ENCODE results near the gene SNX10.

The SNX10 gene

DNA sequence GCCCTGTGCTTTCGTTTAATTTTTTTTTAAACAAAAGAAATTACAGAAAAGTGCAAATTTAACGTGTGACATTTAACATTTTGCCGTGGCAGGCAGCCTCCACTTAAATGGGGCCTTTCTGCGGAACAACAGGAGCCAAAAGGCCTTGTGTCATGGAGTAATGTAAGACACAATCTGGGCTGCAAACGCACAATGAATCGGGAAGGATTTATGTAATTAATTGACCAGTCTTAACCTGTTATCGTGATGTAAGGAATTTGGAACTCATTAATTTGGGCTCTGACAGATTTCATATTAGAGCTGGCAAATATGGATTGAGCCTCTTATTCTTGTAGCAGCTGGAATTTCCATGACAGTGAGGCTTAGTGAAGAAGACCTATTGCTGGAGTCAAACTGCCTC is 86.4 kb downstream of the SNX10 start:
- Histone ChIP-seq H3K4me3 (ENCODE audit: low read length) (no peak overlapping the region), H3K4me1 (ENCODE audit: control insufficient read depth, low read length) (peaks cover 22% of the 10 kb centered on the region), H3K4me2 (ENCODE audit: low read length) (no peak overlapping the region), H4K20me1 (ENCODE audit: control insufficient read depth, insufficient read depth, low read depth, low read length) (no peaks in the 10 kb centered on the region), H3K79me2 (ENCODE audit: control insufficient read depth, low read length) (no peaks in the 10 kb centered on the region), H3K9me2 (replicated peaks; ENCODE audit: control insufficient read depth, low read length) (no peaks in the 10 kb centered on the region), H3K27ac (ENCODE audit: low read depth, low read length) (no peak overlapping the region), H3K36me3 (ENCODE audit: control insufficient read depth, low read length) (no peaks in the 10 kb centered on the region), H3K9me3 (ENCODE audit: control insufficient read depth, insufficient read depth, low read length) (no peaks in the 10 kb centered on the region), H3K27me3 (ENCODE audit: control insufficient read depth, low read length) (0 out of 2 replicates have a peak, but pooled peaks cover 6% of the 10 kb centered on the region), H3F3A (ENCODE audit: control insufficient read depth, insufficient read depth) (peaks cover 26% of the 10 kb centered on the region)
- no peak for TF ChIP-seq EZH2phosphoT487 (IDR thresholded peaks at IDR 0.05; ENCODE audit: borderline replicate concordance, low read length)
- TF ChIP-seq, protein P1, sequence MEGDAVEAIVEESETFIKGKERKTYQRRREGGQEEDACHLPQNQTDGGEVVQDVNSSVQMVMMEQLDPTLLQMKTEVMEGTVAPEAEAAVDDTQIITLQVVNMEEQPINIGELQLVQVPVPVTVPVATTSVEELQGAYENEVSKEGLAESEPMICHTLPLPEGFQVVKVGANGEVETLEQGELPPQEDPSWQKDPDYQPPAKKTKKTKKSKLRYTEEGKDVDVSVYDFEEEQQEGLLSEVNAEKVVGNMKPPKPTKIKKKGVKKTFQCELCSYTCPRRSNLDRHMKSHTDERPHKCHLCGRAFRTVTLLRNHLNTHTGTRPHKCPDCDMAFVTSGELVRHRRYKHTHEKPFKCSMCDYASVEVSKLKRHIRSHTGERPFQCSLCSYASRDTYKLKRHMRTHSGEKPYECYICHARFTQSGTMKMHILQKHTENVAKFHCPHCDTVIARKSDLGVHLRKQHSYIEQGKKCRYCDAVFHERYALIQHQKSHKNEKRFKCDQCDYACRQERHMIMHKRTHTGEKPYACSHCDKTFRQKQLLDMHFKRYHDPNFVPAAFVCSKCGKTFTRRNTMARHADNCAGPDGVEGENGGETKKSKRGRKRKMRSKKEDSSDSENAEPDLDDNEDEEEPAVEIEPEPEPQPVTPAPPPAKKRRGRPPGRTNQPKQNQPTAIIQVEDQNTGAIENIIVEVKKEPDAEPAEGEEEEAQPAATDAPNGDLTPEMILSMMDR (IDR thresholded peaks at IDR 0.05; ENCODE audit: low read depth, low read length, poor library complexity, severe bottlenecking): no peak

DNA sequence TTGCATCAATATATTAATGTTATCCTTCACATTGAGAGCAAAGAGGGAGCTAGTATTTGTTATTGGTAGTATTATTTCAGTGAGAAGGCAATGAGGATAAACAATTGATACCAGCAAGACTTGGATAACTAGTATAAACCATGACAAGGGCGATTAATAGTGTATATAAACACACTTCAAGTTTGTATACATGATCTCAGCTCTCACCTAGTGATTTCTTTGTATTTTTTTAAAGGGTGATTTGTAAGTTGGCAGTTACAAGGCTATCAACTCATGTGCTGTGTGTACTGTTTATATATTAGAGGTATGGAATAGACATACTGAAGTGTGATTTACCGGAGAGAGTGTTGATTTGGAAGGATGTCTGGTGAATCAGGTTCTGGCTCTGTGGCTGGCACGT is 88.0 kb downstream of the SNX10 start:
- Histone ChIP-seq H3K9me3 (ENCODE audit: control insufficient read depth, insufficient read depth, low read length) (no peaks in the 10 kb centered on the region), H3K36me3 (ENCODE audit: control insufficient read depth, low read length) (no peaks in the 10 kb centered on the region), H3K27ac (ENCODE audit: low read depth, low read length) (no peak overlapping the region), H3K4me2 (ENCODE audit: low read length) (no peak overlapping the region), H3K9me2 (replicated peaks; ENCODE audit: control insufficient read depth, low read length) (no peaks in the 10 kb centered on the region), H3K27me3 (ENCODE audit: control insufficient read depth, low read length) (peaks cover 15% of the 10 kb centered on the region; the same call in 1 of the 2 replicates), H3K79me2 (ENCODE audit: control insufficient read depth, low read length) (no peaks in the 10 kb centered on the region), H4K20me1 (ENCODE audit: control insufficient read depth, insufficient read depth, low read depth, low read length) (no peaks in the 10 kb centered on the region), H3F3A (ENCODE audit: control insufficient read depth, insufficient read depth) (peaks cover 11% of the 10 kb centered on the region), H3K4me1 (ENCODE audit: control insufficient read depth, low read length) (peaks cover 22% of the 10 kb centered on the region), H3K4me3 (ENCODE audit: low read length) (no peak overlapping the region)
- TF ChIP-seq, protein P1 (IDR thresholded peaks at IDR 0.05; ENCODE audit: low read depth, low read length, poor library complexity, severe bottlenecking): no peak
- TF ChIP-seq EZH2phosphoT487 (IDR thresholded peaks at IDR 0.05; ENCODE audit: borderline replicate concordance, low read length): no peak

DNA sequence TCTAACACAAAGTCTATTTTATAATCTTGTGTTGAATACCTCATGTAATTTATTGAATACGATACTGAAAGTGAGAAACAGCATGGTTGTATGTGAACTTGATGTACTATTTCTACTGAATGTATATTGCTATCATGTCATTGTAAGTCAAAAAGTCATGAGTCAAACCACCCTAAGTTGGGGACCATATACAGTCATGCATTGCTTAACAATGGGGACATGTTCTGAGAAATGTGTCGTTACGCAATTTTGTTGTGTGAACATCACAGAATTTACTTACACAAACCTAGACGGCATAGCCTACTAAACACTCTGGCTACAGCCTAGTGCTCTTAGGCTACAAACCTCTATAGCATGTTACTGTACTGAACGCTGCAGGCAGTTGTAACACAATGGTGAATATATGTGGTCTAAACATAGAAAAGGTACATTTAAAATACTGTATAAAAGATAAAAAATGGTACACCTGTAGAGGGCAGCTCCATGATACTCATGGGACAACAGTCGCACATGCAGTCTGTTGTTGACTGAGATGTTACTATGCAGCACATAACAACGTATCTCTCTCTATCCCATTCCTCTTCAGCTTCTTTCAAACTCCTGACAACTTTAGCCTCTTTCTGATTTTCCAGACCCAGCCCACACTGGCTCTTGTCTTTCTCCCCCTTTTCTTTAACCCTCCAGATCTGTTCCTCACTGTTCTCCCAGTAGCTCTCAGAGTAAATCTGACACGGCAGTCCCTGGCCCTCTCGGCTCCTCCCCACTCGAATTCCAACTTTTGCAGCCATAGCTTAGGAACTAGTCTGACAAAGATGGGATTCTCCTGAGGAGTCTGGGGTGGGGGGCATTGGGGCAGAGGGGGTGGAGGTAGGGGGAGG is 90.1 kb downstream of the SNX10 start:
- no peaks in the 10 kb centered on the region for H3F3A ChIP-seq (ENCODE audit: control insufficient read depth, insufficient read depth)
- H3K36me3 ChIP-seq (ENCODE audit: control insufficient read depth, low read length): no peaks in the 10 kb centered on the region
- H3K9me3 ChIP-seq (ENCODE audit: control insufficient read depth, insufficient read depth, low read length): no peaks in the 10 kb centered on the region
- TF ChIP-seq, protein P1 (IDR thresholded peaks at IDR 0.05; ENCODE audit: low read depth, low read length, poor library complexity, severe bottlenecking): no peak
- TF ChIP-seq EZH2phosphoT487 (IDR thresholded peaks at IDR 0.05; ENCODE audit: borderline replicate concordance, low read length): no peak
- H3K79me2 ChIP-seq (ENCODE audit: control insufficient read depth, low read length): no peaks in the 10 kb centered on the region
- H4K20me1 ChIP-seq (ENCODE audit: control insufficient read depth, insufficient read depth, low read depth, low read length): no peaks in the 10 kb centered on the region
- H3K4me1 ChIP-seq (ENCODE audit: control insufficient read depth, low read length): peaks cover 6% of the 10 kb centered on the region
- no peak overlapping the region for H3K4me2 ChIP-seq (ENCODE audit: low read length)
- H3K9me2 ChIP-seq (replicated peaks; ENCODE audit: control insufficient read depth, low read length): no peaks in the 10 kb centered on the region
- H3K4me3 ChIP-seq (ENCODE audit: low read length): no peak overlapping the region
- H3K27ac ChIP-seq (ENCODE audit: low read depth, low read length): no peak overlapping the region
- H3K27me3 ChIP-seq (ENCODE audit: control insufficient read depth, low read length): peaks cover 31% of the 10 kb centered on the region

Measured in DOHH2 (cell line).